ENCODE results near the gene KRT77. TPM values are rescaled to one million over a fixed set of nuclear protein-coding genes. Genes with fewer than 3 reads are reported as not detected.

KRT77 gene
- total RNA-seq, 6 experiments from 2014 or later, result not detected

DNA sequence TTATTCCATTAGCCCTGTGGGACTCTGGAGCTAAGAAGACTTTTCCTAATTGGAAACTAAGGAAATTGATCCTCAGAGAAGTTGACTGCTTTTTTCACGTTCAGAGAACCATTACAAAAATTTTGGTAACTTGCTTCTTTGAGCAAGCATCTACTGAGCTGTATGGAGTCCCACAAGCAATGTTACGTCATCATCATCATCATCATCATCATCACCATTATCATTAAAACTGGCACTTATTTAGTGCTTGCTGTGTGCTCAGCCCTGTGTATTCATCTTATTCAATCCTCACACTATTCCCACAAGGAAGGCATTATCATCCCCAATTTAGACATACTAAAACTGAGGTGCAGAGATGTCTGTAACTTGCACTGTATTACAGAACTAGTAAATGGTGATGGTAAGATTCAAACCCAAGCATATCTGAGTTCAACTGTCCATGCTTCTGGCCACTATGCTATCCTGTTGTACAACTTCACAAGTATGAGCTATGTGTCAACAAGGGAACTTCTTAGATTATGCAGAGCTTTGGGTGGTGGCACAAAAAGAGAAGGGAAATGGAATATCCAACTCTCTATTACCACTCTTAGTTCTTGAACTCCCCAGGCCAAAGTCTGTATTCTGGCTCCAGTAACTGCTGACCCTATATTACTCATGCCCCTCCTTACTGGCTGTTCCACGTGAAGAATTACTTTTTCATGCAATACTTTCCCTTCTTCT lies 29.5 kb downstream of the KRT77 start:
- no peaks in the 10 kb centered on the region for H3K4me1 ChIP-seq
- WGBS (ENCODE audit: insufficient coverage, low coverage, low lambda C conversion rate, missing lambda C conversion rate), result 45% methylated on average over 3 of the region's 3 CpGs
- H3K27me3 ChIP-seq, result no peaks in the 10 kb centered on the region
- H3K27ac ChIP-seq, result no peak overlapping the region
- no peak overlapping the region for H3K4me3 ChIP-seq
- no peaks in the 10 kb centered on the region for H3K36me3 ChIP-seq
- intact Hi-C loops (cut with DNase I), result no loop called here
- no peak for DNase-seq
- no peak for ATAC-seq
- TF ChIP-seq POLR2A (IDR thresholded peaks at IDR 0.05), result no peak
- TF ChIP-seq, protein P1, sequence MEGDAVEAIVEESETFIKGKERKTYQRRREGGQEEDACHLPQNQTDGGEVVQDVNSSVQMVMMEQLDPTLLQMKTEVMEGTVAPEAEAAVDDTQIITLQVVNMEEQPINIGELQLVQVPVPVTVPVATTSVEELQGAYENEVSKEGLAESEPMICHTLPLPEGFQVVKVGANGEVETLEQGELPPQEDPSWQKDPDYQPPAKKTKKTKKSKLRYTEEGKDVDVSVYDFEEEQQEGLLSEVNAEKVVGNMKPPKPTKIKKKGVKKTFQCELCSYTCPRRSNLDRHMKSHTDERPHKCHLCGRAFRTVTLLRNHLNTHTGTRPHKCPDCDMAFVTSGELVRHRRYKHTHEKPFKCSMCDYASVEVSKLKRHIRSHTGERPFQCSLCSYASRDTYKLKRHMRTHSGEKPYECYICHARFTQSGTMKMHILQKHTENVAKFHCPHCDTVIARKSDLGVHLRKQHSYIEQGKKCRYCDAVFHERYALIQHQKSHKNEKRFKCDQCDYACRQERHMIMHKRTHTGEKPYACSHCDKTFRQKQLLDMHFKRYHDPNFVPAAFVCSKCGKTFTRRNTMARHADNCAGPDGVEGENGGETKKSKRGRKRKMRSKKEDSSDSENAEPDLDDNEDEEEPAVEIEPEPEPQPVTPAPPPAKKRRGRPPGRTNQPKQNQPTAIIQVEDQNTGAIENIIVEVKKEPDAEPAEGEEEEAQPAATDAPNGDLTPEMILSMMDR (IDR thresholded peaks at IDR 0.05), result no peak
- H3K9me3 ChIP-seq, result no peaks in the 10 kb centered on the region

DNA sequence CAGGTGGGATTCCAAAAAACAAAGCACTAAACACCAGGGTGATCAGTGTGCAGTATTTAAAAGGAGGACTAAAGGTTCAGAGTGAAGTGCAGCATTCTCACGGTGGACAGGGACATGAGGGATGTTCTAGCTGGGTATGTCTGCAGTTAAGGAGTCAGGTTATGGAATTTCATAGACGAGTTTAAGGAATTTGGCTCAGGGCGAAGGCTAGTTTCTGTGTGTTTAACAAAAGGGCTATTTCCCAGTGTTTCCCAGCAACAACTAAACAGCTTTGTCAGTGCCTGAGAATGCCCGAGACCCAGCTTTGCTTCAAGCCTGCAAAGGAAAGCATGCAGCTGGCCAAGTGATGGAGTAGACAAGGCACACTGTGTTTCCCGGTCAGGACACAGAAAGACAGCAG lies 30.1 kb downstream of the KRT77 start:
- Histone ChIP-seq H3K27ac (no peak overlapping the region), H3K4me3 (no peak overlapping the region), H3K9me3 (no peaks in the 10 kb centered on the region), H3K36me3 (no peaks in the 10 kb centered on the region), H3K27me3 (no peaks in the 10 kb centered on the region), H3K4me1 (no peaks in the 10 kb centered on the region)
- TF ChIP-seq, protein P1 (IDR thresholded peaks at IDR 0.05), result no peak
- no peak for TF ChIP-seq POLR2A (IDR thresholded peaks at IDR 0.05)
- no peak for ATAC-seq
- WGBS (ENCODE audit: insufficient coverage, low coverage, low lambda C conversion rate, missing lambda C conversion rate), result 60% methylated on average over 4 of the region's 5 CpGs
- no peak for DNase-seq
- intact Hi-C loops (cut with DNase I), result no loop called here

DNA sequence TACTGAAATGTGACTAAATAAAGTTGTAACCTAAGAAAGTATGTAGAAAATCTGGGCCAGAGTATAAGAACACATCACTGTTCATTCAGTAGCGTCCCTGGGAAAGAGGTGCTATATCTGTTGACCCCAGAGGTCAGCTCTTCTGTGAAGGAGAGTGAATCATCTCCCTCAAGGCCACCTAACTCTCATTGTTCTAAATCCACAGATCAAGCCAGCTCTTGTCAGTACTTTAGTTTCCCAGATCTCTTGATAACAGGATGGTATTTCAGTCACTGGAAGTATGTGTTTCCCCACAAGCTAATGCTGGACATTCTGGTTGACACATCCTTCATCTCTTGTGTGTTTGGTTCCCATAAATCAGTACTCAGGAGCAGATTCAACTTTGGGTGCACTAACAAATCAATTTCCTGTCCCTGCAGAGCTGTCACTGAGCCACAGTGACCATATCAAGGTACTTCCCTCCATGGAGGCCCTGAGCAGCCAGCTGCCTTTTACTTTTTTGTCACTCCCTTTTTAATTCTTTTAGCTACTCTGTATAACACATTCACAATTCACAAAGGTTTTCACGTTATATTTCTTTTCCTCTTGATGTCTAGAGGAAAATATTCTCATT lies 30.9 kb downstream of the KRT77 start:
- WGBS (ENCODE audit: insufficient coverage, low coverage, low lambda C conversion rate, missing lambda C conversion rate), result 24% methylated on average over 2 of the region's 2 CpGs
- H3K36me3 ChIP-seq, result no peaks in the 10 kb centered on the region
- intact Hi-C loops (cut with DNase I), result no loop called here
- H3K4me1 ChIP-seq, result no peaks in the 10 kb centered on the region
- DNase-seq, result no peak
- H3K9me3 ChIP-seq, result no peaks in the 10 kb centered on the region
- TF ChIP-seq, protein P1 (IDR thresholded peaks at IDR 0.05), result no peak
- TF ChIP-seq POLR2A (IDR thresholded peaks at IDR 0.05), result no peak
- no peaks in the 10 kb centered on the region for H3K27me3 ChIP-seq
- H3K4me3 ChIP-seq, result no peak overlapping the region
- no peak overlapping the region for H3K27ac ChIP-seq
- ATAC-seq, result no peak

DNA sequence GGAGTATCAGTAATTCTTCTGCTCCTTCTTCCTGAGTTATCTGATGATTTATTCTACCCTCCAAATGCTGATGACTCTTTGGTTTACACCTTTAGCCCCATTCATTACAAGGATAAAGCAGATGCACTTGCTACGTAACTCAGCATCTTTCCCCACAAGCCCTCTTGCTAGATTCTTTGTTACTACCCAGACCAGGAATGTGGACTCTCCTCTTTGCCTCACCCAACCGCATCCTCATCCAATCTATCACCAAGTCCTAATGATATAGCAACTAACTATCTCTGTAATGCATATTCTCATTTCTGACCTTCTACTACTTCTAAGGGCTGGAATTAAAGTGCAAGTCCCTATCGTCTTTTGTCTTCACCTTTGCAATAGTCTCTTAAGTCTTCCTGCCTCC lies 32.4 kb downstream of the KRT77 start:
- intact Hi-C loops (cut with DNase I), result no loop called here
- DNase-seq (no peak), ATAC-seq (no peak)
- WGBS (ENCODE audit: insufficient coverage, low coverage, low lambda C conversion rate, missing lambda C conversion rate), result 83% methylated on average over 3 of the region's 3 CpGs
- Histone ChIP-seq H3K4me1 (no peaks in the 10 kb centered on the region), H3K27ac (no peak overlapping the region), H3K4me3 (no peak overlapping the region), H3K36me3 (no peaks in the 10 kb centered on the region), H3K27me3 (peaks cover 0 to 3% of the 10 kb centered on the region in 2 donors), H3K9me3 (no peaks in the 10 kb centered on the region)
- no peak for TF ChIP-seq POLR2A (IDR thresholded peaks at IDR 0.05)
- TF ChIP-seq, protein P1 (IDR thresholded peaks at IDR 0.05), result no peak
